Fibroblast of skin of back (primary cell): ENCODE results near the gene REXO2. TPM values are rescaled to one million over a fixed set of nuclear protein-coding genes. Genes with fewer than 3 reads are reported as not detected.
A peak's percentile ranks its signal among the peaks of the same experiment; 100 is the strongest.

Source experiments
- DNase-seq: peaks from one replicate; pipeline ENCODE4 v3.0.0-alpha.2; 2013
- polyA plus RNA-seq, 2 experiments: library from polyadenylated mRNA; unstranded; fragments of 120-200 nt; gene quantifications; one replicate each; pipeline ENCODE4 v1.2.1, GENCODE V29; 2013; ENCODE audit not compliant: insufficient read length in 2 of 2

Gene REXO2
- polyA plus RNA-seq (2013, experiment 1 of 2; ENCODE audit: insufficient read length): 269 TPM
- 259 TPM for polyA plus RNA-seq (2013, experiment 2 of 2; ENCODE audit: insufficient read length)

DNA sequence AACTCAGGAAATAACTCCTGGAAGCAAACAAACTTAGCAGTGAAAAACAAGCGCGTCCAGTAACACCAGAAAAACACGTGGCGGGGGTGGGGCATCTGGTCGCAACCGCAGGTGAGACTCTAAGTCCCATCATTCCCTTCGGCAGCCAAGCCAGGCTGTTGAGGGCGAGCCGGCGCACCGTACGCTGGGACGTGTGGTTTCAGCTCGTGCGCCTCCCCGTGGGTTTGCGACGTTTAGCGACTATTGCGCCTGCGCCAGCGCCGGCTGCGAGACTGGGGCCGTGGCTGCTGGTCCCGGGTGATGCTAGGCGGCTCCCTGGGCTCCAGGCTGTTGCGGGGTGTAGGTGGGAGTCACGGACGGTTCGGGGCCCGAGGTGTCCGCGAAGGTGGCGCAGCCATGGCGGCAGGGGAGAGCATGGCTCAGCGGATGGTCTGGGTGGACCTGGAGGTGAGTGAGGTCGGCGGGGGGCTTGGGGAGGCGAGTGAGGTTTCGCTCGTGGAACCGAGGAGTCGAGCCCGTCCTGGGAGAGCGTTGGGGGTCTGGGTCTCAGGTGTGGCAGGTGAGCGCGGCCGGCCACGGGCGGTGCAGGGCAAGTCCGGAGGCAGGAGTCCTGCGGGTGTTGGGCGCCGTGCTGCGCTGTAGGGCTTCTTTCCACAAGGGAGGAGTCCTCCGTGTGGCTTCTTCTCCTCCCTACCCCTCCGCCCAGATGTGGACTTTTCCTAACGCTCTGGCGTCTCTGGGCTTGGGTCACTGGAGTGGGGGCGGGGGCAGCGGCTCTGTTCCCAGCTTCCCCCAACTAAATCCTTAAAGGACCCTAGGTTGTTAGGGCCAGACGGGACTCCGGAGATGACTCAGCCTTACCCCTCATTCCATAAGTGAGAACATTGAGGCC is at the start of gene REXO2:
REXO2 (plus strand) TSS at position 239 of the 892 bp plus-strand sequence; CDS start at position 301, 62 bp downstream.
- peak; percentile 93 for DNase-seq

DNA sequence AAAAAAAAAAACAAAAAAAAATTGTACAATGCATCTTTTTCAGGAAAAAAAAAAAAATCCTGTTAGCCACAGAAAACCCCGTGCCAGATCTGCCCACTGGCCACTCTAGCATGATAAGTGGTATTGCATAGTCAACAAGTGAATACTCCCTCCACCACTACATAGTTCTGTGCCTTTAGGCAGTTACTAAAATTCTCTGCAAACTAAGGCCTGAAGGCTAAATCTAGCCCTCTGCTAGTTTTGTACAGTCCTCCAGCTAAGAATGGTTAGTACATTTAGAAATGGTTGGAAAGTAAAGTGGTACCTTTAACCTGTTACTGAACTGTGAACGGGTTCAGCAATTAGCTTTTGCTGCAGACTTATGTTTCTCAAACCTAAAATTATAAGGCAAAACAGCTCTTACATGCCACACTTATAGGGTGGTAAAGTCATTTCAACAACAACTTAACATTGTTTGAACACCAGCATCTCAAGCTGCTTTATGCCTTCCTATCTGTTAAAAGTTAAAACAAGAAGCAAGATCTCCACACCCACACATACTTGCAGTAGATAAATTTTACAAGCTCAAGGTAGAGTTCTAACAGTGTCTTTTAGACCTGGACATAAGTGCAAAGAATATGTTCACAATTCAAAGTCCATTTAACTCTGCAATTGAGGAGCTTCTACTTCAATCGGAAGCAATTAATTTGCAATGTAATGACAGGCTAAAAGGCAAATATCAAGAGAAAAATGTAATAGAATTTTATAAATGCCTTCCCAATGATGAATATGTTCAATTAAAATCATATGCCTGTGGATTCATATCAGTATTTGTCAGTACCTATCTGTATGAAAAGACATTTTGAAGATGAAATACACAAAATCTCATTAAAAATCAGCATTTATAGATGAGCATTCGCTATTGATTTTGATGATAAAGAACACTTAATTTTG is 46.3 kb upstream of the REXO2 start:
- DNase-seq: no peak

DNA sequence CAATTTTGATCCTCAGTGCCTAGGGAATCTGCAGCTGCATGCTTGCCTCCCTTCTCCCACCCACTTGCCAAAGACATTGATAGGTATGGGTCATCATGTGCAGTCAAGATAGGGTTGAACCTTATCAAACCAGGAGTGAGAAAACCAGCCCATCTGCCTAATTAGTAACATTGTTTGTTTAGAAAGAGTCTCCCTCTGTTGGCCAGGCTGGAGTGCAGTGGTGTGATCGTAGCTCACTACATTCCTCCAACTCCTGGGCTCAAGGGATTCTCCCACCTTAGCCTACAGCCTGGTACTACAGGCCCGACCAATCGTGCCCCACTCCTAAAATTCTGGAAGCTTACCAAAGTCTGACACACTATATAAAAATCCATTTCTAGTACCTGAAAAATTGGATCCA is 43.5 kb upstream of the REXO2 start:
- DNase-seq: no peak

DNA sequence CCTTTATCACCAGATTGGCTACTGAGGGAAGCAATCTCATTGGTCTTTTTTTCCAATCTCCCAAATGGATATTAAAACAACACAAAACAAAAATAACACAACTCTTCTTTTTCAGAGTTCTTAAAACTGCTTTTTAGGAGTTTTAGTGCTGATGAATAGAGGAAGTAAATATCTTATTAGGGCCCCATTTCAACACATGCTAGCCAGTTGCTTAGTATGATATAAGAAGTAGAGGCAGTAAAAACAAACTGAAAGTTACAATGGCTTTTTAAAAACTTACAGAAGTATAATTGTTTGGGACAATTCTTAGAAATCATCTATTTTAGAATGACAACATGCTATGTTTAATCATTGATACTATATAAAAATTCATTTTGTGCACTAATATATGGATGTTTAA is 42.4 kb upstream of the REXO2 start:
- DNase-seq: no peak

DNA sequence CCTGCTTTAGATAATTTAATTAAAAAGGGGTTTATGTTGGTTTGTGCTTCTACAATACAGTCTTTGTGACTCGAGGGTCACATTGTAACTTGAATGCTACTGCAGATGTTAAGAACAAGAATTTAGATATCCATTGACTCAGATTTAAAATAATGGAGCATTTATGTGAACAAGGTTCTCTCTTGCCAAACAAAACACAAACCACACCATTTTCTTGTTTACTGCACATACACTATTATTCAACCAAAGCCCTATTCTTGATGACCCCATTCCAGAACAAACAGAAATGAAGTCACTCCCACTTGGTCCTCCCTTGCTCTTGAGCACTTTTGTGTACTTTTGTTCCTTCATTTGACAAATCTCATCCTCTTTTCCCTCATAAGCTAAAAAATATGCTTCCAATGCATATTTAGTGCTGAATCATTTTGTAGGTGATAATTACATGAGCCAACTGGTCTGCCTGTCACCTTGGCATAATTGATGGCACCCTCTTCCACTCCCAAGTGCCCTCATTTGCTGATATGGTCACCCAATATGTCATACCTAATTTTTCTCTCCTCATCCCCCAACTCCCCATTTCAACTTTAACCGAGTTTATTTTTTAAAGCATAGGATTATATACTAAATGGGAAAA is 41.8 kb upstream of the REXO2 start:
- no peak for DNase-seq

DNA sequence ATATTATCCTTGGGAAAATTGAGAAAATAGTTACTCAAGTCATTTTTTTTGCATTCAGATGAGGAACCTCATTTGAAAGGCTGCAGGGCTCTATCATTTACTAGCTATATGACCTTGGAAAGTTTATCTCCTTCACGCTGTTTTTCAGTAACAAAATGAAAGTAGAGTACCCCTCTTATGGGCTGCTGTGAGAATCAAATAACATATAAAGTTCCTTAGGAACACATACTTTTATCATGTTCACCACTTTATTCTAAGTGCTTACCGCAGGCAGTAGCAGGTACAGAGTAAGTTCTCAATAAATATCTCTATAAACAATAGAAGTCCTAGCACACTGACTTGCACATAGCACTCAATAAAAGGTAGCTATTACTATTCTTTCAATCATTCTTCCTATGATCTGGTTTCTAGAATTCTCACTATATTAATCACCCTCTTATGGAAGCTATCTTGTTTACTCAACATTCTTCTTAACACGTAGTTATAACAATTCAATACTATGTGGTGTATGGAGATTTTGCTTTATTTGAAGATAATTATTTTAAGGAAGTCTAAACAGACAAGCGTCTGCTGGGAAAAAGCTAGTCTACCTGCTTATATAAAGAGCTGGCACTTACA is 40.9 kb upstream of the REXO2 start:
- DNase-seq: peak; percentile 18

DNA sequence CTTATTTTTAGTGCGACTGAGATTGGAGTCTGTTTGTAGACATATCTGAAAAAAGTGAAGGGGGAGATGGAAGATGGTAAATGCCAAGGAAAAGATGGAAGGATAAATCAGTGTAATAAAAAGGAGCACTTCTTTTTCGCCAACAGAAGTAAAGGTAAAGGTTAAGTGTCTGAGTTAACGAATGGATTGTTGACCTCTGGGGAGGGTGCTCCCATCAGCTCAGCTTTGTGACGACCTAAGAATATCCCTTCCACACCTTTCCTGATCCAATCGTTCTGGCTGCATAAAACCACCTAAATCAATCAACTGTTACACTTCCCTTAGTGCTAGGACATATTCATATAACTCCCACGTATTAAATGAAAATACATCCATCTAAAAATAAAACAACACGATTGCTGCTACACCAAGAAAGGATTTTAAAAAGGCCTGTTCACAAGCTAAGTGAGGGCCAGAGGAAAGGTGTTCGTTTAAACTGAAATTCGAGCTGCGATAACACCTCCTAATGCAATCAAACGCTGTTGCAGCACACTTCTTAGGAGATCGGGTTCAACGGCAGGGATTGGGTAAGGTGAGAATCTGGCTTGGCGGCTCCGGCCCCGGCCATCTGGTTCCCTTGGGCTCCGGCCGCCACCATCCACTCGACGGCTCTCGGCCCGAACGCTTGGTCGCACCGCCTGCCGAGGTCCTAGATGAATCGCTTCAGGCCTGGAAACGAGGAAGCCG is 39.6 kb upstream of the REXO2 start:
- DNase-seq: no peak

DNA sequence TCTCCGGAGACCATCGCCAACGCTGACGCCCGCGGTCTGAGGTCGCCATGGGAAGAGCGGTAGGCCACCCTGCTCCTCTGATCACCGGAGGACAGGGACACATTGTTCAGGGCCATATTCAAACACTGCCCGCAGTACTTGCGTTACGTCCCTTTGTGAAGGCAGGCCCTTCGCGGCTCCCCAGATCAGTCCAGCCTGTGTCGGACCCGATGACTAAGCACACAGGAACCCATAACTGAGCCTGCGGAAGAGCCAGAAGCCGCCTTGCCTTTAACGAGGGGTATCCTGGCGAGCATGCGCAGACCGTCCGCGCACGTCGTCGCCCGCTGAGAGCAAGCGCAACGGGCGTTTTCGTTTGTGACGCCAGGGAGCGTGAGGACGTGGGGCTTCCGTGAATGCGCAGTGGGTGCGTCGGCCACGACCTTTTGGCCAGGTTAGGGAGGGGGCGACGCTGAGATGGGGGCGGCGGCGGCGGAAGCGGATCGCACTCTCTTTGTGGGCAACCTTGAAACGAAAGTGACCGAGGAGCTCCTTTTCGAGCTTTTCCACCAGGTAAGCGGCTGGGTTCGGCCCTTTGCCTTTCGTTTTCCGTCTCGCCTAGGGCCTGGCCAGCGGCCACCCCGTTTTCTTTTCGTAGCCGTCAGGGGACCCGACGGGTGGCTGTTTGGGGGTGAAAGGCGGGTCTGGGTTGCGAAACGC is 38.9 kb upstream of the REXO2 start, which contains the start of the genes C11orf71 and RBM7:
C11orf71 (minus strand) TSS at position 296 of the 699 bp plus-strand sequence; CDS start at position 116, 180 bp downstream.
RBM7 (plus strand) TSS at position 451 of the 699 bp plus-strand sequence; CDS start at position 457, 6 bp downstream.
- peak; percentile 99 for DNase-seq

DNA sequence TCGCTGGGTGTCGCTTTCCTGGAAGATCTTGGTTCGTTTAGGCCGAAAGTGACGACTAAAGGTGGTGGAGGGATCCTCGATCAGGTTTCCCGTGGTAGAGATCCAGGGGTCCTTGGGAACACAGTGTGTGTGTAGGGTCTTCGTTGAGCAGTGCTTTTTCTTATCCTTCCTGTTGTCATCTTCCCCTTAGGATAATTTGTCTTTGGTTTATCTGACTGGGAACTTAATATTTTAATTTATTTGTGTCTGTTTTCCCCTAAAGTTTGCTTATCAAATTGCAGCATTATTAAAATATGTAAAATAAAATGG is 38.4 kb upstream of the REXO2 start:
- no peak for DNase-seq

DNA sequence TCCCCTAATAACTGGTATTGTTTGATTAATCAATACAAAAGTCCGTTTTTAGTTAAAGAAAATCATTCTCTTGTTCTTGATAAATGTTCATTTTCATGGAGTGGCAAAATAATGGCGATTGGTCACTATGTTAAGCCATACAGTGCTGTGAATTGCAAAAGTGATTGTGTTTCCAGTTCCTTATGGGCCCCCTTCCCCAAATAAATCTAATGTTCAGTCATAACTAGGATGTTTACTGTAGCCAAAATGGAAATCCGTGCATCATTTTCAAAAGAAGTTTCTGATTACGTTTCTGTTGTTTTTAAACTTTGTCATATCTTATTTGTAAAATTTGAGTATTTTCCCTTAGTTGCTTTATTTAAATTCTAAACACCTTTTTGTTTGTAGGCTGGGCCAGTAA is 38.0 kb upstream of the REXO2 start:
- DNase-seq: no peak

DNA sequence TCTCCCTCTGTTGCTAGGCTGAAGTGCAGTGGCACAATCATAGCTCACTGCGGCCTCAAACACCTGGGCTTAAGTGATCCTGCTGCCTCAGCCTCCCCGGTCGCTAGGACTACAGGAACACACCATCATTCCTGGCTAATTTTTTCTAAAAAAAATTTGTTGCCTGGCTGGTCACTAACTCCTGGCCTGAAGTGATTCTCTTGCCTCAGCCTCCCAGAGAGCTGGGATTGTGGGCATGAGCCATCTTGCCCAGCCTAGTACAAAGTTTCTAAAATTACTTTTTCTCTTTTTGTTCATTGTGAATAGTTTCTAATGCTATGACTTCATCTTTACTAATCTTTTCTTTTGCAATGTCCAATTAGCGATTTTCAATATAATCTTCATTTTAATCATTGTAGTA is 26.3 kb upstream of the REXO2 start:
- no peak for DNase-seq

DNA sequence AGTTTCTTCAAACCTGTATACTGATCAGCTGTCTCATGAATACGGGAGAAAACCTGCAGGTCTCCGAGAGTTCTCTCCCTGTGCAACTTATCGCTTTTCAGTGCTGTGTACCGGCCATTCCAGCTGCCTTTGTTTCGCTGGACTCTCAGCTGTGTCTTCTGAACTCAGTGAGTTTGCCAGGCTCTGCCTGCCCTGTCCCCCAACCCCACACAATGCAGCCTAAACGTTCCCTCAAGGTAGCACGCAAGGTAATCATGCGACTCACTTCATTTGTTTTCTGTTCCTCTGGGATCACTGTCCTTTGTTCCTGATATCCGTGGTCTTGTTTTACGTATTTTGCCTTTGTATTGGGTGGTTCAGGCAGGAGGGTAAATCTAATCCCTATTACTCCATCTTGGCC is 25.3 kb upstream of the REXO2 start:
- no peak for DNase-seq

DNA sequence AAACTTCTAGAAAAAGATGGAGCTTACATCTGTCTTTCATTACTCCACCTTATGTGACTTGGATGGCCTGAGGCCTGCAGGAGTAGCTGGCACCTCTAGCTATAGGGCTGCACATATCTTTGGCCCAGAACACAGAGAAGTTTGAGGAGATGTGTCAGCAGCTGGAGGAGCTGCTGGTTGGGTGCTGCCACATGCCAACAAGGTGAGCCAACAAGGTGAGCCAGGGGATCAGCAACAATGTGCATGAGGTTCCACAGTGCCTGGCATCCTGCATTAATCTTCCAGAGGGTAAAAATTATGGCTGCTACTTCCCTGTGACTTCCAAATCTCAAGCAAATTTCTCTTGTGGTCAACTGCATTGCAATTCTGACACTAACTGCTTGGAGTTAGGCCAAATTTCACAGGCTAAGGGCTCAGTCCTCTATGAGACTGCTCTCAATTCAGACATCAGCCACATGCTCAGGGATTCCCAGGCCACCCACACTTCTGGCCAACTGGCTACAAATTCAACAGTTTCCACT is 22.8 kb upstream of the REXO2 start:
- peak; percentile 52 for DNase-seq

DNA sequence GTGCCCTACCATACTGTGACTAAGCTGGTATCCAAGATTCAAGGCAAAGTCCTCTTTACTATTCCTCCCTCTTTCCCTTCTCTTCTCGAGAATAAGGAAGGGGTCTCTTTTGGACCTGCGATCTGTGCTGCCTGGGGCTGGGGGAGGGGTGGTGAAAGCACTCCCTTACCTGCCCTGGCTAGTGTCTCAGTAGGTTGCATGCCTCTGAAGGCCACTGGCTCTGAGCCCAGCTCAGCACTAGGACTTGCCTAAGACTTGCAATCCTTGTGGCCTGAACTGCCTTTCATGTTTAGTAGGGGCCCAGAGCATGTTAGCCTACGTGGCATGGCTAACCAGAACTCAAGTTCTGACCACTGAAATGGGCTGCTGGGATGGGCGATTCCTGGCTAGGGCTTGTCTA is 13.0 kb upstream of the REXO2 start:
- DNase-seq: no peak

DNA sequence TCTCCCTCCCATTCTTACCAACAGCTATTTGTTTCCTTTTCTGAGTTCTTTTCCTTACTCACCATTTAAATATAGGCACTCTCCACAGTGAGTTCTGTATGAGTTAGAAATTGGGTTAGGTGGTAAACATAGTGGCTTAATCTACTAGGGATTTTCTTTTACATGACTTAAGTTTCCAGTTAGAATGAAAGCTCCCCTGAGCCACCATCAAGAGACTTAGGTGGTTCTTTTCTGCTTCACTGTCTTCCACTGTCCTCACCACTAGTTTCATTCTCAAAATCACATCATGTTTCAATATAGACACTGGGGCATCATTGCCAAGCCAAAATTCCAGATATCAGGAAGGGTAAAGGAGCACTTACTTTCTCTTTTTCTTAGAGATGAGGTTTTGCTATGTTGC is 9.0 kb upstream of the REXO2 start:
- no peak for DNase-seq

DNA sequence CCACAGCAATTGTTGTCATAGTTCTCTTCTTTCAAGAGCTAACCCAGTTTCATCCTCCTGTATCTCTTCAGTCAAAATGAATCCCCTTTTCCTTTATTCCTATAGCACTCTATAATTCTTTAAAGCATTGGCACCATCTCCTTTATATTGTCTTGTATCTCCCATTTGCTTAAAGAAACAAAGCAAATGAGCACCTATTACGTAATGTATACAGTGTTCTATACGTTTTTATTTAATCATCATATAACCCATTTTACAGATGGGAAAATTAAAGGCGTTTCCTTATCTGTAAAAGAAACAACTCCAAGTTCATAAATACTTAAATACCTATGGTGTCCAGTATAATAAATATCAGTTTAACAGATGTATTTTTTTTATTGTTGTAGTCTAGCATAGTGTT is 6.4 kb upstream of the REXO2 start:
- DNase-seq: no peak

DNA sequence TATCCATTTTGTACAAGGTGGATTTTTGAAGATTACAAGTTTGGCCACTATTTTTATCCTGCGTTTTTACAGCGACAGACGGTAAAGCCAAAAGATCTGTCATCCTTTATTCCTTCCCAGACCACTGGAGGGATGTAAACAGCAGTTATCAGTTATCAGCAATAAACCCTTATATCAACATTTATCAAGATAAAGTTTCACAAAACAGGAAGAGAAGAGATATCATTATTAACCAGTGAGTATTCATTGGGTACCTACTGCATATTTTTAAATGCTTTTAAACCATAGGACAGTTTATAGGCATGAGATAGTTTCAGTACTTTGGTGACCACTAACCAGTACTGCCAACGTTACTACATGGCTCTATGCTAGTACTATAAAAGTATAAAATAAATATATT is 5.9 kb upstream of the REXO2 start:
- DNase-seq: no peak

DNA sequence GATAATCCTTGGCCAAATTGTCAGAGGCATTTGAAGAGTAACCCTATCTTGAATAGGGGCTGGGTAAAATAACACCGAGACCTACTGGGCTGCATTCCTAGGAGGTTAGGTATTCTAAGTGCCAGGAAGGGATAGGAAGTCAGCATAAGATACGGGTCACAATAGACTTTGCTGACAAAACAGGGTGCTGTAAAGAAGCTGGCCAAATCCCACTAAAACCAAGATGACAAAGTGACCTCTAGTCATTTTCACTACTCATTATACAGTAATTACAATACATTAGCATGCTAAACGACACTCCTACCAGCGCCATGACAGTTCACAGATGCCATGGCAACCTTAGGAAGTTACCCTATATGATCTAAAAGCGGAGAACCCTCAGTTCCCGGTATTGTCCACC is 964 bp upstream of the REXO2 start:
- peak; percentile 35 for DNase-seq

DNA sequence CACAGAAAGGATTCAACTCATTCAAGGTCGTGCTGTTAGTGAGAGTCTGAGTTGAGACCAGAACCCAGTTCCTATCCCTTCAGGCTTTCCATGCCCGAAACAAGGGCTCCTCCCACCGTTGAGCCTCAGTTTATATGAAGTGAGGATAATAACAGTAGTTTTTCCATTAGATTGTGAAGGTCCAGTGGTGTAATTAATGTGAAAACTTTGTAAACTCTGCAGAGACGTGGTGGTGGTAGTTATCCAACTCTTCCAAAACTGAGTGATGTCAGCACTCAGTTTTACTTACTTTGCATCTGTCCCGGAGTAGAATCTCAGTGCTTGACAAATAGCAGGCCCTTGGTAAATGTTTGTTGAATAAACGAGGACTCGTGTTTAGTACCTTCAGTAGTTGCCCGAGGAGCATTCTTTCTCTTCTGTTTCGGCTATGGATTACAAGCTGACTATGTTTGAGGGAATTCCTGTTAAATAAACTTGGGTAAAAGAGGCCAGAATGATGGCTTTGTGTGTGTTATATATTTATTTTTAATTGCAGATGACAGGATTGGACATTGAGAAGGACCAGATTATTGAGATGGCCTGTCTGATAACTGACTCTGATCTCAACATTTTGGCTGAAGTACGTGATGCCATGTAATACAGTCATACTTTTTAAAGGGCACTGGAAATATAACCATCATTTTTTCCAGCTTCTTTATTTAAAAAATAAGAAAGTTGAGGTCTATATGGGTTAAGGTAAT is 1.0 kb downstream of the REXO2 start:
- DNase-seq: peak; percentile 7
